PC-3 (cell line): ENCODE measurements around the gene CTSW.
A peak's percentile ranks its signal among the peaks of the same experiment; 100 is the strongest.

Source experiments
- CTCF ChIP-seq: fragments of 300-600 bp; sonication (generic); conservative IDR thresholded peaks from 2 replicates; pipeline ENCODE4 v1.5.1; 2017; ENCODE audit warnings: antibody characterized with exemption, low read depth, mild to moderate bottlenecking, low read length
- EZH2 ChIP-seq: fragments of 300-600 bp; sonication (generic); IDR thresholded peaks from one replicate; pipeline ENCODE4 v1.6.1; 2017; ENCODE audit warnings: antibody characterized with exemption, mild to moderate bottlenecking, low read length; ENCODE audit not compliant: unreplicated experiment
- EZH2phosphoT487 ChIP-seq: fragments of 300-600 bp; sonication (generic); IDR thresholded peaks from 2 replicates; pipeline ENCODE4 v1.6.1; 2018; ENCODE audit warnings: mild to moderate bottlenecking, antibody characterized with exemption, low read length, borderline replicate concordance

GRCh38 chr11:65891219-65892136 is 11.8 kb downstream of the CTSW start:
- TF ChIP-seq CTCF (peak; percentile 68), EZH2 (no peak), EZH2phosphoT487 (no peak)
